H4 (cell line): ENCODE results near the gene ZWILCH. TPM values are rescaled to one million over a fixed set of nuclear protein-coding genes. Genes with fewer than 3 reads are reported as not detected.

Experiments
- DNase-seq: peaks from one replicate; pipeline ENCODE4 v3.0.0-alpha.2; 2015; ENCODE audit warnings: low spot score
- total RNA-seq: library from RNA; depleted of rRNA; stranded (reverse); fragments of >200 nt; shearing (Covaris generic); gene quantifications from 2 replicates; pipeline ENCODE4 v1.2.3, GENCODE V29; 2014

The ZWILCH gene
- total RNA-seq, 1 experiment from 2014 or later, result 30.9 TPM

DNA sequence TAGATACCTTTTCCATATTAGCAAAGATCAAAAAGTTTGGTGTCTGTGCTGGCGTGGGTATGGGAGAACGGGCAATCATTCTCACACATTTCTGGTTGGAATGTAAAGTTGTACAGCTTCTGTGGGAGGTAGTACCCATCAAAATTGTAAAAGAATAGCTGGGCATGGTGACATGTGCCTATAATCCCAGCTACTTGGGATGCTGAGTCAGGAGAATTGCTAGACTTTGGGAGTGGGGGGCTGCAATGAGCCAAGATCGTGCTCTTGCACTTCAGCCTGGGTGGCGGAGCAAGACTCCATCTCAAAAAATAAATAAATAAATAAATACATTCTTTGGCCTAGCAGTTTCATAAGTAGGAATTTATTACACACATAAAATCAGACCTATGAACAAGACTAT is 37.8 kb downstream of the ZWILCH start:
- DNase-seq, result no peak

DNA sequence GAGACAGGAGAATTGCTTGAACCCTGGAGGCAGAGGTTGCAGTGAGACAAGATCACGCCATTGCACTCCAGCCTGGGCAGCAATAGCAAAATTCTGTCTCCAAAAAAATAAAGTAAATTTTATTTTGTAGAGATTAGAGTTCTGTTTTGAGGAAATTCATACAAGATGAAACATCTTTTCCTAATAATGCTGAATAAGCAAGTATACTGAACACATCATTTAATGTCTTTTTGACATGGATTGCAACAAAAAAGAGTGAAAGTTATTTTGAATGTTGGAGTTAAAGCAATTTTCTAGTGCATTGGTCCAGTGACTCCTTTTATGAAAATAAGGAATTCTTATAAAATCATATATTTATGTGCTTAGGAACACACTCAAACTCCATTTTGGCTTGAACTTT is 40.1 kb downstream of the ZWILCH start:
- DNase-seq, result no peak

DNA sequence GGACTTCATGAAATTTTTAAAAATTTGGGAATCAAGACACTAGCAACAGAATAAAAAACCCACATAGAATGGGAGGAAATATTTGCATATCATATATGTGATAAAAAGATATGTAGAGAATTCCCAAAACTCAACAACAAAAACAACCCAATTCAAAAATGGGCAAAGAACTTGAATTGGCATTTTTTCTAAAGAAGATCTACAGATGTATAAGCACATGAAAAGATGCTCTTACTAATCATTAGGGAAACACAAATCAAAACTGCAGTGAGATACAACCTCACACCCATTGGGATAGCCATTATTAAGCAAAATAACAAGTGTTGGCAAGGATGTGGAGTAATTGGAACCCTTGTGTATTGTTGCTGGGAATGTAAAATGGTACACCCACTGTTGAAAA is 50.6 kb downstream of the ZWILCH start:
- DNase-seq, result no peak

DNA sequence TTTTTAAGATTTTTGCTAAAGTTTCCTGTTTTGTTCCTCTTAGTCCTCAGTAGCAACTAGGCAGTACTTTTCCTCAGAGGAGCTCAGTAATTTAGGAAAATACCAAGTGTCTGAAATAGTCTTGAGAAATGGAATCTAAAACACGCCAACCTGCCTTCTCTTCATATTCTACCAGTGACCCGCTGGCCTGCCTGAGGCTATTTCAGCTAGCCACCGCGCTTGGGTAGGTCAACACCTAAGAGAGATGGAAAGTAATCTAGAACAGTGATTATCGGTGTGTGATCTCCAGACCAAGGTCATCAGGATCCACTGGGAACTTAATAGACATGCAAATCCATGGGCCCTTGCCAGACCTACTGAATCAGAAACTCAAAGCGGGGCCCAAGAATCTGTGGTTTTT is 53.1 kb downstream of the ZWILCH start:
- no peak for DNase-seq

DNA sequence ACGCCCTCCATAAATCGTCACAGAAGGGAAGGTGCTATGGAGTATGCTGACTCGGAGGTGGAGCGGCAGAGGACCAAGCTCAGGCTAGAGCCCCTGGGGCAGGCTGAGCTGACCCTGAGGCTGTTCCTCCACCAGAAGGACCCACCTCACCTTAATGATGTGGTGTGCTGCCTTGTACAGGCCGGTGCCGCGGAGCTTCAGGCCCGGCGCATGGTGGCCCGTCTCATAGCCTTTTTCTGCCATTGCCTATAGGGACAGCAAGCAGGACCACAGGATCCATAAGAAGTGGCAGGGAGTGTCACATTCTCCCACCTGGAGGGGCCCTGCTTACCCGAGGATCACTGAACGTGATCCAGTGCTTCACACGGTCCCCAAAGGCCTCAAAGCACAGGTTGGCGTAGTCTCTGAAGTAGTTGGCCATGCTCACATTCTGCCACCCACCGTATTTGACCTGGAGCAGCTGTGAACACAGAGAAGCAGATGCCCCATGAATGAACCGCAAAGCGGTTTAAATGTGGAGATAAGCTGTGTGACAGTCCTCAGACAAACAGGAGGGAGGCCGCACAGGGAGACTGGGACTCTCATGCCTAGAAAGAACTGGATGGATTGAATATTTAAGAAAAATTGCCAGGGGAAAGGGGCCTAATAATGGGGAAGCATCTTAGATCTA is 55.9 kb downstream of the ZWILCH start:
- DNase-seq, result no peak

DNA sequence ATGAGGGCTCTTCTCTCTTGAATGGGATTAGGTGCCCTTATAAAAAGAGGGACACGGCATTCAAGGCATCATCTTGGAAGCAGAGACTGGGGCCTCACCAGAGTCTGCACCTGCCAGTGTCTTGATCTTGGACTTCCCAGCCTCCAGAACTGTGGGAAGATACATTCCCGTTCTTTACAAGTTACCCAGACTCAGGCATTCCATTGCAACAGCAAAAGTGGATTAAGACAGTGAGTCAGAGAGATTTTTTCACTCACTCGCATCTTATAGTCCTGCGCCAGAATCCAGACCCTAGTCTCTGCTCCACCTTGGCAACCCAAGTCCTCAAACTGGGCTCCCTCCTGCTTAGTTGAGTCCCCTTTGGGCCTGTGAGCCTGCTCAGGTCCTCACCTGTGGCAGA is 58.0 kb downstream of the ZWILCH start:
- no peak for DNase-seq

DNA sequence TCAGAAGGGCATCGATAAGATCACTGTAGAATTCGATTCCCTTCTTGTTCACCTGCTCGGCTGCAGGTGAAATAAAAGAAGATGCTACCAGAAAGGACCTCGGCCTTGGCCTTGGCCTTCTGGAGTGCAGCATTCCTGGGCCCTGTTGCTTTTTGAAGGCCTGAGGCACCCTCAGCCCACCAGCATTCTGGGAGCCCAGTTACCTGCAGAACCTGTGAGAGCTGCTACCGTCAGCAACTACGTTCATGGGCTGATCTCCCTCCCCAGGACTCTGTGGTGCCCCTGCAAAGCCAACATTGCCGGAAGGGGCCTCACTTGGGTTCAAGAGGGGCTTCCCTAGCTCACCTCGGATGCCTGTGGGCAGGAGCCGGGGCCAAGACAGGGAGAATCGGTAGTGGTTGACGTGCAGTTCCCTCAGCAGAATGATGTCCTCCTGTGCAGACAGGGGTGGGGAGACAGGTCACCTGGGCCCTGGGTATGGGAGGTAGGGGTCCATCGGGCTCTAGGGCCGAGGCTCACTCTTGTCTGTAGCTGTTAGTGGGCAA is 58.5 kb downstream of the ZWILCH start:
- no peak for DNase-seq

DNA sequence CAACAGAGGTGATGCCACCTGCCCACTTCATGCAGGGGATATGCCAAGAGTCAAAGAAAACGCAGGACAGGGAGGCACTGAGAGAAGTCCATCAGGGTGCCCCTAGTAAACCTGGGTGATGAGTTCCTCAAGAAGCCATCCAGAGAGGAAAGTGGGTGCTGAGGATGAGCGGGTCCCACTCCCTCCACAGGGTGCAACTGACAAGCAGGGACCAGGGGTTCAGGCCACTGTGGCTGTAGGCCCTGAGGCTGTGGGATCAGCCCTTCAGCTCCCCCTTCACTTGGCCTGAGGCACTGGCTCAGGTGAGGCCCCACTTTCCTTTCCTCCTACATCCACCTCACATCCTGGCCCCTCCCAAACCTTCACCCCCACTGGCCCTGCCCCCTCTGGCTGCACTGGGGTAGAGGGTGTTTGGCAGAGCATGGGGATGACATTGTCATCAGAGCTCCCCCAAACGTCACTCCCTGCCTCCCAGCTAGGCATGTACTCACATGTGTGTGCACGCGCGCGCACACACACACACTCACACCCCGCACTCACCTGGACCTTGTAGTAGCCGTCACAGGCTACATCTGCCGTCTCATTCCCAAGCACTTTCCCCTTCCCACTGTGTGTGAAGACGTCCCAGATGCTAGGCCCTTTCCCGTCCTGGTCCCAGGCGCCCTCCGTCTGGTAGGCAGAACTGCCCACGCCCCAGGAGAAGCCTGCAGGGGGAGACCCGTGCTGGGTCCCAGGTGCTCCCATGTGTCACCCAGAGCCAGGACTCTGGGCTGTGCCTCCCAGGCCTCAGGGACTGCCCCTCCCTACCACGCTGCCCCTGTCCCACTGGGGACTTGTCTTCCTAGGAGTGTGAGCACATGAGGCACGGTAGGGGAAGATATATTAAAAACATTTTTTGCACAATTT is 59.3 kb downstream of the ZWILCH start:
- no peak for DNase-seq

DNA sequence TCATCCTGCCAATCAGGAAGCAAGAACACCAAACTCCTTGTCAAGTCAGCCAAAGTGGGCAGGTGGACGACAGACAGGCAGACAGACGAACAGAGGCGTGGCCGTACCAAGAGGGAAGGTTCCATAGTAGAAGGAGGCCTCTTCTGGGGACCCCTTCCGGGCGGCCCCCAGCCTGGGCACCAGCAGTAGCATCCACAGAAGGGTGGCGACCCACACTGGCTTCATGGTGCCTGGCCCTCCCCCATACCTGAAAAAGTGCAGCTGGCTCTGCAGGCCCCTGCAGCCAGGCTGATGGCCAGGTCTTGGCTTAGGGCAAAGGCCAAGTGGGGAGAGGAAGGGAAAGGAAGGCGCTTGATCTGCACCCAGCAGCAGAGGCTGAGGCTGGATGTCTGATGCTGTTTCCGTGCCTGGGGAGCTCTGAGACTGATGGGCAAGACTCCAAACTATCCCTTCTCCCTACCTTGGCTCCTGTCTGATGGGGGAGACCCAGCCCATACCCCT is 60.1 kb downstream of the ZWILCH start:
- no peak for DNase-seq

DNA sequence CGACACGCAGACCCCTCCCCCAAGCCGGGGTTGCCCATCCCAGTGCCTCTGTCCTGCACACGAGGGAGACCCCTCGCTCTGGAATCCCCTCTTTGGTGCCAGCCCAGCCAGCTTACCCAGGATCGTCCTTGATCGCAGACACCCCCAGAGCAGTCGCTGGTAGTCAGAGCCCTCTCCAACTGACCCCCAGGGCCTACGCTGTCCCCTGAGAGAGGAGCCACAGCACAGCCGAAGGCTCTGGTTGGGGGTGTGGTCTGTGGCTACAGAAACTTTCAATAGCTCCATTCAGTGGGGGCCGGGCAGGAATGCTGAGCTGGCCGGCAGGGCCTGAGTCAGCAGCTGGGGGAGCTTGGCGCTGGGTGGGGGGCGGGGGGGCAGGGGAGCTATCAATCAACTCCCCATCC is 60.6 kb downstream of the ZWILCH start, which contains the start of gene LCTL:
LCTL (minus strand) TSS at position 258 of the 404 bp plus-strand sequence. CDS start 633 bp downstream, outside the sequence.
- DNase-seq, result no peak

DNA sequence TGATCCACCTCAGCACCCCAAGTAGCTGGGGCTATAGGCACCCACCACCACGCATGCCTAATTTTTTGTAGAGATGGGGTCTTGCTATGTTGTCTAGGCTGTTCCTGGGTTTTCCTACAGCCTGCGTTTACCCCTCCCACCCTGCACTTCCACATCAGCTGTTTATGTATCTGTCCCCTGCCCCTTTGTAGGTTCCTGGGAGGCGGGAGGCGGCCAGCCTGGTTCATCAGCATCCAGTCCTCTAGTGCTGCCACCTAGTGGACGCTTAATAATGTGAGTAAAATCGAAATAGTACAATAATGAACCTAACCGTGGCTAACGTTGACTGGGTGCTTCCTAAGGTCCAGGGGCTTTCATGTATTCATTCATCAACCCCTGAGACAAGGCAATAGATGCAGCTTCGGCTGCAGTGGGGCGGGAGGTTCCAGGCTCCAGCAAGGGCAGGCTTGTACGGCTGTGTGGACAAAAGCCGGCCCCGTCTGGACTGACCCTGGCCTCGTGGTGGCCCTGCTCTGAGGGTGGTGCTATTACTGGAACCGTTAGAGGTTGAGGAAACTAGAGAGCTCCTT is 61.9 kb downstream of the ZWILCH start:
- DNase-seq, result peak; percentile 74

DNA sequence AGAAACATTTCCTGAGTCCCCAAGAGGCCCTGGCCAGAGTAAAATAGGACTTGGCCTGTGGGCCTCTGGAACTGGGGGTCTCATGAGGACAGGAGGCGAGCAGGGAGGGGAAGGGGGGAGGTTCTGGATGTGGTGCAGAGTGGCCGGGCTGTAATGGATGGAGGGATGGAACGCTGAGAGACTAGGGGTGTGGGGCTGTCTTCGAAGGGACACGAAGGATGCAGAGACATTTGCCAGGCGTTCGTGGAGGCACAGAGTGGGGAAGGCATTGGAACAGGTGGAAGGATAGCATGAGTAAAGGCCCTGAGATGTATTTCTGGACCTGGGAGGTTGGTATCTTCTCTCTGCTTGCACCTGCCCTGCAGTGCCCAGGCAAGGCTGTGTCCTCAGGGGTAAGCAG is 62.8 kb downstream of the ZWILCH start:
- no peak for DNase-seq

DNA sequence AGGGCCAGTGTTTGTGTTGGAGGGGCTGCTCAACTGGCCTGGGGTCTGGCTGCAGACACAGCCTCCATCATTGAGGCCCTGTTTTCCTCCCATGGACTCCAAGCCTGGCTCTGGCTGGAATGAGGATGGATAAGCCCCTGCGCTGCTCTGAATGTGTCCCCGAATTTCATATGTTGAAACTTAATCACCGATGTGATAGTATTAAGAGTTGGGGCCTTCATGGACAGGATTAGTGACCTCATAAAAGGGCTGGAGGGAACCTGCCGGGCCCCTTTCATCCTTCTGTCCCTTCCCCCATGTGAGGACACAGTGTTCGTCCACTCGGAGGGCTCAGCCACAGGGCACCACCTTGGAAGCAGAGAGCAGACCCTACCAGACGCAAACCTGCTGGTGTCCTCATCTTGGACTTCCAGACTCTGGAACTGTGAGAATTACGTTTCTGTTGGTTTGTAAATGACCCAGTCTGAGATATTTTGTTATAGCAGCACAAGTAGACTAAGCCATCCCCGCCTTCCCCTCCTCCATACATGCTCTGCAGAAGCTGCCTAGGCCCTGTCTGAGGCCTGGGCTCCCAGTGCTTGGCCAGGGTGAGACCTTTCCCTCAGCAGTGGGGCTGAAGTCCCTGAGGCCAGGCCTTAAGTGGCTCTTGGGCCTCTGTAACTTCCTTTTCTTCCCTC is 64.5 kb downstream of the ZWILCH start:
- DNase-seq, result no peak

DNA sequence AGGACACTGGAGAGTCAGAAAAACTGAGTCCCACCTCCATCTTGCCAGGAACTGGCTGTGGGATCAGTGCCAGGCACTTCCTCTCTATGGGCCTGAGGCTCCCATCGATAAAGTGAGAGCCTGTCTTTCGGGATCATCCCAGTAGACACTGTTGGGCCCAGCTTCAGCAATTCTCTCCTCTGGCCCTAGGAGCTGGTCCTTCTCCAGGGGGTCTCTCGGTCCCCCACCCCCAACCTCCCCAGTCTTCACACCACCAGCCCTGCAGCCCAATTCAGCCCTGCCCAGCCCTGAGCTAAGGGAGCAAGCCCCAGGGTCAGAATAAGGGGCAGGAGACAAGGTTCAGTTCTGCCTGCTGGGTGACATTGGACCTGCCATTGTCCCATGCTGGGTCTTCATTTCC is 65.2 kb downstream of the ZWILCH start:
- no peak for DNase-seq

DNA sequence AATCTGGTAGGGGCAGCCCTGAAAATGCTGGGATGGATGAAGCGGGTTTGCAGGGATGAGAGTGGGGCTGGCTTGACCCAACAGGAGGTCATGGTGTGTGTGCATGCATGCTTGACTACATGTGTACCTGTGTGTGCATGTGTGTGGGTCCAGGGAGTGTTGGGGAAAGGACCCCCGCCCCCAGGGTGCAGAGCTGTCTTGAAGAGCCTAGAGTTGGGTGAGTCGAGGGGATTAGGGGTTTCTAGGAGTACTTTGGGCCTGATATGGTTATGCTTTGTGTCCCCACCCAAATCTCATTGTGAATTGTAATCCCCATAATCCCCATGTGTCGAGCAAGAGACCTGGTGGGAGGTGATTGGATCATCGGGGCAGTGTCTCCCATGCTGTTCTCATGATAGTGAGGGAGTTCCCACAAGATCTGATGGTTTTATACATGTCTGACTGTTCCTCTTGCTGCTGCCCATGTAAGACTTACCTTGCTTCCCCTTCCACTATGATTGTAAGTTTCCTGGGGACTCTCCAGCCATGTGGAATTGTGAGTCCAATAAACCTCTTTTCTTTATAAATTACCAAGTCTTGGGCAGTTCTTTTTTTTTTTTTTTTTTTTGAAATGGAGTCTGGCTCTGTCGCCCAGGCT is 65.8 kb downstream of the ZWILCH start:
- DNase-seq, result no peak

DNA sequence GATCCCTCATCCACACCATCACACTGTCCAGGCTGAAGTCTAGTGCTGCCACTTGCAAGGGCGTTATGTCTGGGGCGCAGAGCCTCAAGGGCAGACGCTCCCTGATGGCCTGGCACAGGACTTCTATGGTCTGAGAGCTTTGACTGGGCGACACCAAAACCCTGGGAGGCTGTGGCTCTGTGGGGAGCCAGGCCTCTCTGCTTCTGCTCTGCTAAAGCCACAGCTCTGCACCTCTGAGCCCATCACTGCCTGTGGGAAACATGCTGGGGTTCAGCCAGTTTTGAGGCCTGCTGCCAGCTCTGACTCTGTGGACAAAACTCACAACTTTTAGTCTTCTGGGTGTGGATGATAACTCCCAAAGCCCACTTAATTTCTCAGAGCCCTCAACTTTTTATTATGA is 67.0 kb downstream of the ZWILCH start:
- DNase-seq, result no peak

DNA sequence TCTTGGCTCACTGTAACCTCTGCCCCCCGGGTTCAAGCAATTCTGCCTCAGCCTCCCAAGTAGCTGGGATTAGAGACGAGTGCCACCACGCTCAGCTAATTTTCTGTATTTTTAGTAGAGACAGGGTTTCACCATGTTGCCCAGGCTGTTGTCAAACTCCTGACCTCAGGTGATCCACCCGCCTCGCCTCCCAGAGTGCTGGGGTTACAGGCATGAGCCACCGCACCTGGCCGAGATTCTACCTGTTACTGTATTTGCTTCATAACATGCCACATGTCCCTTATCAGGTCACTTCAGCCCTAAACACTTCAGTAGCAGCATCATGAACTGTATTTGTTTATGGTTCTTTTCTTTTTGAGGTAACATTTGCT is 68.2 kb downstream of the ZWILCH start:
- DNase-seq, result no peak

DNA sequence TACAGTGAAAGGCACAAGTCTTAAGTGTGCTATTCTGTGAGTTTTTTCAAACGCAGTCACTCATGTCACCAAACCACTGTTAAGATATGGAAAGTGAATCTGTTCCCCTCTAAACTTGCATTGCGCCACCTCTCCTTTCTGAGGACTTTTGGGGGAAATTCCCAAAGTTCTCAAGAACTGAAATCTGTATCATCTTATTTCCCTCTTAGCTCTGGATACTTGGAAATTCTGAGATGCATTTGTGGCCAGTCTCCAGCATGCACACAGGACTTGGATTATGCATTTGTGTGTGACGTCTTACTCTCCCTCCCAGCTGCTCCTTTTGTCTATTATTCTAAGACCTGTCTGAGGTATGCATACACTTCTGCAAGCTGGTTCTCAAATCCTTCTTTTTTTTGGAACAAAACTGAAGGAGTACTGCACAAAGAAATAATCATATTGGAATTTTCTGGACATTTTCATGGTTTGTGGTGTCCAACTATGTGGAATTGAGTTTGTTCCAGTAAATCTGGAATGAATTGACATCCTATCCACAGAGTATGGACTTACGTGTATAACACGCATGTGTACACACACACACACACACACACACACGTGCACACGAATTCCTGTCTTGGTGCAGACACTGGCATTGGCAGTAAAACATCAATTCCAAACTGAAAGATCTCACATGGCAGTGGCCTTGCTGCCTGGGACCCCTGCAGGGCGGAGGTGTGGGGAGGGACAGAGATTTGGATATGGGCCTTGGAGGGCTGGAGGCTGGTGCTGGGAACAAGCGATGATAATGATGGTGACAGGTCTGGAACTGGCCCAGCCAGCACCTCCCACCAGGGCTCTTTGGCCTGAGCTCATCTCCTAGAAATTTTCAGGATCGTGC is 68.8 kb downstream of the ZWILCH start:
- DNase-seq, result no peak

DNA sequence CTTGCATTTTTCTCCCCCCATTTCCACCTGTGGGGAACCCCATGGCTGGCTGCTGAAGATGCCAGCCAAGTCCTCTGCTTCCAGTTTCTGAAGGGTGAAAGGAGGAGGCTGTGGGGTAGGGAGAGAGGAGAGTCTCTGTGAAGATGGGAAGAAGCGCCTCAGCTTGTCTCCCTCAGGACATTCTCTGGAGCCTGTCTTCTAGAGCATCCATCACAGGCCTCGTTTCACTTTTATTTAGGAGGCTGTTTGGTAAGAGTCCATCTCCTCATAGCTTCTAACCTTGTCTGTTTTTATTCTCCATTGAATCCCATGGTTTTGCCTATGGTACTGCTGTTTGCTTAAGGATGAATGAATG is 69.4 kb downstream of the ZWILCH start:
- no peak for DNase-seq

DNA sequence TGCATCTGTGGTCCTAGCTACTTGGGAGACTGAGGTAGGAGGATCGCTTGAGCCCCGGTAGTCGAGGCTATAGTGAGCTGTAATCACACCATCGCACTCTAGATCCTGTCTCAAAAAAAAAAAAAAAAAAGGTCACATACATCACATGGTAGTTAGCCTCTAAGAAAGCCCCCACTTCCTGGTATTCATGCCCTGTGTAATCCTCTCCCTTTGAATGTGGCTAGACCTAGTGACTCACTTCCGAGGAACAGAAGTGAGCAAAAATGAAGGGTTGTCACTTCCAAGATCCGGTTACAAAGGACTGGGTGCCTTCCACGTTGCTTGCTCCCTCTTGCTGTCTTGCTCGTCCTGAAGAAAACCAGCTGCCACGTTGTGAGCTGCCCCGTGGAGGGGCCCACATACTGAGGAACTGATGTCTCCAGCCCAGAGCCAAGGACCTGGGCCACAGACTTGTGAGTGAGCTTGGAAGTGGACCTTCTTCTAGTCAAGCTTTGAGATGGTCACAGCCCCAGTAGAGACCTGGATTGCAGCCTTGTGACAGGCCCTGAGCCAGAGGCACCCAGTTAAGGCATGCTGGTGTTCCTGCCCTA is 73.3 kb downstream of the ZWILCH start:
- DNase-seq, result peak; percentile 27
